NCI-H1930 (cell line): ENCODE measurements around the gene ACAT1.
"Not testable (repeated sequence)": the region's sequence is repeated elsewhere in the genome, so short reads cannot be mapped to it uniquely, and the experiment has no call there.

Source experiments
- DNase-seq, 2 experiments: peaks; one replicate each; lab custom pipeline; 2025; lab: John Stamatoyannopoulos, UW

The ACAT1 gene

GRCh38 chr11:108121274-108122155 is at the start of gene ACAT1:
Gene ACAT1, plus strand, starts transcription at chr11:108121567. Its CDS starts 40 bp downstream, at chr11:108121607.
- peak; percentile 82 to 90 for DNase-seq

GRCh38 chr11:108084811-108085210 is 36.6 kb upstream of the ACAT1 start:
- no peak for DNase-seq

GRCh38 chr11:108085672-108086071 is 35.7 kb upstream of the ACAT1 start:
- DNase-seq = no peak

GRCh38 chr11:108092134-108092533 is 29.2 kb upstream of the ACAT1 start:
- DNase-seq = no peak

GRCh38 chr11:108093128-108093904 is 28.1 kb upstream of the ACAT1 start:
- no peak for DNase-seq

- DNase-seq = no peak
Observed at GRCh38 chr11:108097179-108097578, 24.2 kb upstream of the ACAT1 start.

GRCh38 chr11:108101090-108101775 is 20.1 kb upstream of the ACAT1 start:
- no peak for DNase-seq

GRCh38 chr11:108111126-108111525 is 10.2 kb upstream of the ACAT1 start:
- DNase-seq = no peak

- no peak for DNase-seq
Observed at GRCh38 chr11:108112057-108112456, 9.3 kb upstream of the ACAT1 start.

- no peak for DNase-seq
Observed at GRCh38 chr11:108115500-108116140, 5.7 kb upstream of the ACAT1 start.

GRCh38 chr11:108117746-108118371 is 3.5 kb upstream of the ACAT1 start:
- DNase-seq = no peak

GRCh38 chr11:108120936-108121273 is 462 bp upstream of the ACAT1 start:
- not testable (repeated sequence) for DNase-seq

- no peak for DNase-seq
Observed at GRCh38 chr11:108122166-108122628, 830 bp downstream of the ACAT1 start.

- no peak for DNase-seq
Observed at GRCh38 chr11:108125096-108125495, 3.7 kb downstream of the ACAT1 start.

- DNase-seq = no peak
Observed at GRCh38 chr11:108128772-108129171, 7.4 kb downstream of the ACAT1 start.

GRCh38 chr11:108131993-108132392 is 10.6 kb downstream of the ACAT1 start:
- no peak for DNase-seq

- DNase-seq = not testable (repeated sequence)
Observed at GRCh38 chr11:108132993-108133538, 11.7 kb downstream of the ACAT1 start.

GRCh38 chr11:108135845-108136544 is 14.6 kb downstream of the ACAT1 start:
- DNase-seq = no peak

- no peak for DNase-seq
Observed at GRCh38 chr11:108137212-108137611, 15.8 kb downstream of the ACAT1 start.

GRCh38 chr11:108142304-108142703 is 20.9 kb downstream of the ACAT1 start:
- no peak for DNase-seq
